ENCODE data around the gene LRRN3.

GRCh38 chr7:111129435-111129834, 38.5 kb downstream of the LRRN3 start:
- TF ChIP-seq CTCF (IDR thresholded peaks at IDR 0.05; ENCODE audit: poor library complexity) (no peak), EZH2 (IDR thresholded peaks at IDR 0.05; ENCODE audit: borderline replicate concordance) (no peak), EZH2phosphoT487 (IDR thresholded peaks at IDR 0.05; ENCODE audit: low read depth, severe bottlenecking, unreplicated experiment) (no peak)

Measured in hepatocyte (in vitro differentiated cells).